ENCODE measurements around the gene DMD.

DNA sequence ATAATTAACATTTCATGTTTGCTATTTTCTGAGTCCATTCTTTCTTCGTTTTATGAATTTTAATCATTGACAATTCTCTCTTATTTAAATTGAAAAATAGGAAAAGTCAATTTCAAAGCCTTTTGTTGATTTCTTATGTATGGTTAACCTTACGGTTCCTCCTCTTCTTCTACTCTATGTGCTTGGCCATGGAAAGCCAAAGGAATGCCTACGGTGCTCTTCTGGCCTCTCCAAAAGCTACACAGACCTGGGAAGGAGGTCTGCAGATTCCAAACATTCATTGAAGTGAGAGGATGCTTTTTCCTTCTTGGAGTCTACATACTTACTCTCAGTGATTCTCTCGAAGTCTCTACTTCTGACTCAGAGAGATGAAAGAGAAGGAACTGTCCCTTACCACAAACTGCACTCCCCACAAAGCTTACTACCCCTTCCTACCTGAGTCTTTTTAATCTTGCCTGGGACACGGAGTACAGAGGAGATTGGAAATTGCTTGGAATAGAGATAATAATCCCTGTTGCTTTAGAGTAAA lies 1276.4 kb downstream of the DMD start:
- TF ChIP-seq POLR2AphosphoS5 (IDR thresholded peaks at IDR 0.05; ENCODE audit: low read depth, low read length) = no peak
- no peak for TF ChIP-seq POLR2A (IDR thresholded peaks at IDR 0.05; ENCODE audit: low read depth, low read length)
